Activated naive CD8-positive, alpha-beta T cell treated with anti-CD3 and anti-CD28 coated beads, Interleukin-2, amount 10 ng/mL, durations not matched to agents 7 days and 5 days (primary cell): ENCODE results near the gene TMEM44. TPM values are rescaled to one million over a fixed set of nuclear protein-coding genes. Genes with fewer than 3 reads are reported as not detected.

ENCODE experiments used
- ATAC-seq: fragments of 150-1000 bp; cut with Tn5 transposase; one replicate; pipeline ENCODE4 v1.10.0; 2021; ENCODE audit warnings: low read depth, moderate library complexity
- POLR2A ChIA-PET: fragments of 350-600 bp; sonication (Branson Sonifier 250); formaldehyde crosslinking; loops from one replicate; lab custom pipeline; 2021; ENCODE audit warnings: antibody characterized with exemption; lab: Charles Lee
- DNase-seq: peaks from one replicate; pipeline ENCODE4 v3.0.0; 2021
- H3K27ac Mint-ChIP-seq: one replicate; pipeline ENCODE4 v1.8.0; 2022; ENCODE audit warnings: mild to moderate bottlenecking, mixed read lengths
- H3K27me3 Mint-ChIP-seq: one replicate; pipeline ENCODE4 v1.8.0; 2022; ENCODE audit warnings: mild to moderate bottlenecking, moderate library complexity, mixed read lengths
- H3K36me3 Mint-ChIP-seq: one replicate; pipeline ENCODE4 v1.8.0; 2021; ENCODE audit warnings: mild to moderate bottlenecking, mixed read lengths
- H3K4me1 Mint-ChIP-seq: one replicate; pipeline ENCODE4 v1.8.0; 2021; ENCODE audit warnings: mixed read lengths
- H3K4me3 Mint-ChIP-seq: one replicate; pipeline ENCODE4 v1.8.0; 2022; ENCODE audit warnings: mild to moderate bottlenecking, moderate library complexity, mixed read lengths
- H3K9me3 Mint-ChIP-seq: one replicate; pipeline ENCODE4 v1.8.0; 2021; ENCODE audit warnings: mixed read lengths
- total RNA-seq, 2 experiments: library from RNA; stranded (reverse); gene quantifications; one replicate each; pipeline ENCODE4 v1.2.3, GENCODE V29; 2021

Gene TMEM44
- total RNA-seq = 1 to 10 TPM; 6.3 to 8.1 TPM

- Mint-ChIP-seq H3K4me1 (peaks cover 5% of the 10 kb centered on the region), H3K27me3 (peaks cover 3% of the 10 kb centered on the region), H3K9me3 (no peaks in the 10 kb centered on the region), H3K4me3 (peak within 1 kb of the TSS; percentile 88), H3K36me3 (peaks cover 10% of the 10 kb centered on the region), H3K27ac (peak within 1 kb of the TSS; percentile 78)
- peak; percentile 77 for ATAC-seq
- POLR2A ChIA-PET = interaction anchor here (0.7 kb wide), 1 partner anchor 49 kb away, joined by 4 read pairs; no protein-coding TSS in a partner anchor
- DNase-seq = peak; percentile 83
Observed at GRCh38 chr3:194633349-194634004, at the start of gene TMEM44. TSS of gene TMEM44 (minus strand) at chr3:194633419. CDS start at chr3:194633215, 204 bp downstream.

GRCh38 chr3:194682694-194683310 is 49.6 kb upstream of the TMEM44 start:
- ATAC-seq (peak; percentile 63), DNase-seq (peak; percentile 58)
- POLR2A ChIA-PET = interaction anchor here (0.9 to 2.4 kb wide), 4 partner anchors 11 to 588 kb away, joined by 4 to 20 read pairs (median 5); partner anchors contain the start of gene LSG1
- Mint-ChIP-seq H3K9me3 (no peaks in the 10 kb centered on the region), H3K4me1 (peaks cover 31% of the 10 kb centered on the region), H3K4me3 (no peak overlapping the region), H3K36me3 (no peaks in the 10 kb centered on the region), H3K27ac (no peak overlapping the region), H3K27me3 (peaks cover 23% of the 10 kb centered on the region)

- Mint-ChIP-seq H3K4me1 (peaks cover 29% of the 10 kb centered on the region), H3K4me3 (no peak overlapping the region), H3K27ac (no peak overlapping the region), H3K9me3 (no peaks in the 10 kb centered on the region), H3K36me3 (no peaks in the 10 kb centered on the region), H3K27me3 (peaks cover 20% of the 10 kb centered on the region)
- DNase-seq (no peak), ATAC-seq (no peak)
- POLR2A ChIA-PET = interaction anchor here (0.9 to 2.4 kb wide), 4 partner anchors 10 to 588 kb away, joined by 4 to 20 read pairs (median 5); partner anchors contain the start of gene LSG1
Observed at GRCh38 chr3:194682189-194682693, 49.0 kb upstream of the TMEM44 start.

GRCh38 chr3:194680888-194681615 is 47.8 kb upstream of the TMEM44 start:
- ATAC-seq = no peak
- no peak for DNase-seq
- Mint-ChIP-seq H3K4me3 (no peak overlapping the region), H3K4me1 (peaks cover 27% of the 10 kb centered on the region), H3K36me3 (no peaks in the 10 kb centered on the region), H3K27ac (no peak overlapping the region), H3K9me3 (no peaks in the 10 kb centered on the region), H3K27me3 (peaks cover 15% of the 10 kb centered on the region)
- POLR2A ChIA-PET = no interaction called here

- ATAC-seq = no peak
- no peak overlapping the region for H3K4me3 Mint-ChIP-seq
- no peak for DNase-seq
- no peaks in the 10 kb centered on the region for H3K9me3 Mint-ChIP-seq
- peaks cover 8% of the 10 kb centered on the region for H3K27me3 Mint-ChIP-seq
- no peak overlapping the region for H3K27ac Mint-ChIP-seq
- POLR2A ChIA-PET = no interaction called here
- peaks cover 5% of the 10 kb centered on the region for H3K4me1 Mint-ChIP-seq
- no peaks in the 10 kb centered on the region for H3K36me3 Mint-ChIP-seq
Observed at GRCh38 chr3:194676471-194676870, 43.3 kb upstream of the TMEM44 start.

- H3K27me3 Mint-ChIP-seq = peaks cover 5% of the 10 kb centered on the region
- H3K9me3 Mint-ChIP-seq = no peaks in the 10 kb centered on the region
- no peaks in the 10 kb centered on the region for H3K36me3 Mint-ChIP-seq
- DNase-seq (no peak), ATAC-seq (no peak)
- no peak overlapping the region for H3K4me3 Mint-ChIP-seq
- no peak overlapping the region for H3K27ac Mint-ChIP-seq
- POLR2A ChIA-PET = no interaction called here
- H3K4me1 Mint-ChIP-seq = peaks cover 9% of the 10 kb centered on the region
Observed at GRCh38 chr3:194675680-194676079, 42.5 kb upstream of the TMEM44 start.

- peaks cover 3% of the 10 kb centered on the region for H3K27me3 Mint-ChIP-seq
- peak overlapping the region; percentile 7 for H3K4me3 Mint-ChIP-seq
- H3K27ac Mint-ChIP-seq = no peak overlapping the region
- ATAC-seq (no peak), DNase-seq (no peak)
- H3K4me1 Mint-ChIP-seq = peaks cover 12% of the 10 kb centered on the region
- H3K9me3 Mint-ChIP-seq = no peaks in the 10 kb centered on the region
- H3K36me3 Mint-ChIP-seq = no peaks in the 10 kb centered on the region
- POLR2A ChIA-PET = interaction anchor here (0.6 kb wide), 1 partner anchor 845 kb away, joined by 3 read pairs; no protein-coding TSS in a partner anchor
Observed at GRCh38 chr3:194675081-194675640, 41.9 kb upstream of the TMEM44 start.

- H3K27ac Mint-ChIP-seq = no peak overlapping the region
- H3K4me1 Mint-ChIP-seq = peaks cover 14% of the 10 kb centered on the region
- POLR2A ChIA-PET = interaction anchor here (3.1 kb wide), 1 partner anchor 95 kb away, joined by 9 read pairs; no protein-coding TSS in a partner anchor
Observed at GRCh38 chr3:194673761-194674160, 40.5 kb upstream of the TMEM44 start.

GRCh38 chr3:194672876-194673275 is 39.7 kb upstream of the TMEM44 start:
- POLR2A ChIA-PET = interaction anchor here (1.3 to 3.1 kb wide), 6 partner anchors 10 to 871 kb away, joined by 4 to 20 read pairs (median 10); partner anchors contain the start of genes FAM43A and PPP1R2
- Mint-ChIP-seq H3K27me3 (peaks cover 3% of the 10 kb centered on the region), H3K27ac (peak overlapping the region; percentile 39), H3K9me3 (no peaks in the 10 kb centered on the region), H3K4me3 (peak overlapping the region; percentile 98), H3K36me3 (peaks cover 5% of the 10 kb centered on the region), H3K4me1 (peaks cover 16% of the 10 kb centered on the region)
- ATAC-seq (no peak), DNase-seq (no peak)

More at GRCh38 chr3:194673761-194674160, 40.5 kb upstream of the TMEM44 start:
- Mint-ChIP-seq H3K9me3 (no peaks in the 10 kb centered on the region), H3K4me3 (no peak overlapping the region), H3K27me3 (peaks cover 3% of the 10 kb centered on the region), H3K36me3 (peaks cover 3% of the 10 kb centered on the region)
- DNase-seq = no peak
- ATAC-seq = no peak

- DNase-seq = peak; percentile 86
- Mint-ChIP-seq H3K27ac (peak within 1 kb of the TSS; percentile 94), H3K36me3 (peaks cover 5% of the 10 kb centered on the region), H3K9me3 (no peaks in the 10 kb centered on the region), H3K27me3 (peaks cover 3% of the 10 kb centered on the region), H3K4me1 (peaks cover 16% of the 10 kb centered on the region), H3K4me3 (peak within 1 kb of the TSS; percentile 98)
- POLR2A ChIA-PET = interaction anchor here (0.8 to 3.1 kb wide), 8 partner anchors 11 to 871 kb away, joined by 3 to 20 read pairs (median 6); partner anchors contain the start of genes FAM43A and PPP1R2
- peak; percentile 94 for ATAC-seq
Observed at GRCh38 chr3:194671900-194672808, 38.9 kb upstream of the TMEM44 start, which contains the start of gene LSG1. TSS of gene LSG1 (minus strand) at chr3:194672191. CDS start at chr3:194672162, 29 bp downstream.

GRCh38 chr3:194671511-194671899 is 38.3 kb upstream of the TMEM44 start:
- peaks cover 5% of the 10 kb centered on the region for H3K36me3 Mint-ChIP-seq
- H3K4me3 Mint-ChIP-seq = peak overlapping the region; percentile 98
- H3K4me1 Mint-ChIP-seq = peaks cover 16% of the 10 kb centered on the region
- no peak for DNase-seq
- ATAC-seq = peak; percentile 6
- peak overlapping the region; percentile 94 for H3K27ac Mint-ChIP-seq
- H3K9me3 Mint-ChIP-seq = no peaks in the 10 kb centered on the region
- POLR2A ChIA-PET = interaction anchor here (0.8 to 3.1 kb wide), 6 partner anchors 11 to 599 kb away, joined by 3 to 20 read pairs (median 10); partner anchors contain the start of gene FAM43A
- peaks cover 3% of the 10 kb centered on the region for H3K27me3 Mint-ChIP-seq

- Mint-ChIP-seq H3K4me3 (no peak overlapping the region), H3K36me3 (peaks cover 18% of the 10 kb centered on the region), H3K9me3 (no peaks in the 10 kb centered on the region), H3K27ac (no peak overlapping the region), H3K4me1 (peaks cover 10% of the 10 kb centered on the region), H3K27me3 (no peaks in the 10 kb centered on the region)
- POLR2A ChIA-PET = no interaction called here
- ATAC-seq (no peak), DNase-seq (no peak)
Observed at GRCh38 chr3:194667363-194667762, 34.1 kb upstream of the TMEM44 start.
